Cardiac septum (tissue), 1 donor: Measurements from ENCODE around the gene TFDP3. TPM values are rescaled to one million over a fixed set of nuclear protein-coding genes. Genes with fewer than 3 reads are reported as not detected.

Experiments used
- DNase-seq: peaks from one replicate; pipeline ENCODE4 v3.0.0-alpha.2; 2020; ENCODE audit warnings: low spot score
- intact Hi-C: fragments of 100-400 bp; cut with DNase I; formaldehyde crosslinking; loops from one replicate; pipeline ENCODE4 v1.14.0; 2022
- total RNA-seq: library from RNA; stranded (reverse); fragmentation: NEBNext Ultra II Directional; extraction: Animal tissue kit (Norgen Biotek cat#: 25700); gene quantifications from one replicate; pipeline ENCODE4 v1.2.1, GENCODE V29; 2021
- donor health status: DM: no; HTN: no; CAD: no.

The TFDP3 gene
- total RNA-seq, 1 donor from 2014 or later = not detected

- no peak for DNase-seq
- intact Hi-C loops = no loop called here
These were observed 29.0 kb downstream of the TFDP3 start for GRCh38 chrX:133189195-133189594.

GRCh38 chrX:133188631-133189030 is 29.5 kb downstream of the TFDP3 start:
- intact Hi-C loops = no loop called here
- no peak for DNase-seq

GRCh38 chrX:133185938-133186337 is 32.2 kb downstream of the TFDP3 start:
- intact Hi-C loops = no loop called here
- DNase-seq = no peak

- no peak for DNase-seq
- intact Hi-C loops = no loop called here
These were observed 33.0 kb downstream of the TFDP3 start for GRCh38 chrX:133185119-133185518.

- intact Hi-C loops = no loop called here
- DNase-seq = no peak
These were observed 34.3 kb downstream of the TFDP3 start for GRCh38 chrX:133183806-133184205.

- DNase-seq = no peak
- intact Hi-C loops = no loop called here
These were observed 38.7 kb downstream of the TFDP3 start for GRCh38 chrX:133179500-133179899.

- intact Hi-C loops = no loop called here
- DNase-seq = no peak
These were observed 41.0 kb downstream of the TFDP3 start for GRCh38 chrX:133177202-133177601.

GRCh38 chrX:133175605-133176004 is 42.5 kb downstream of the TFDP3 start:
- DNase-seq = no peak
- intact Hi-C loops = no loop called here

- intact Hi-C loops = no loop called here
These were observed 43.0 kb downstream of the TFDP3 start for GRCh38 chrX:133175162-133175561.

GRCh38 chrX:133171962-133172708 is 46.0 kb downstream of the TFDP3 start:
- DNase-seq = no peak
- intact Hi-C loops = no loop called here

More at GRCh38 chrX:133175162-133175561, 43.0 kb downstream of the TFDP3 start:
- DNase-seq = no peak

Other genes starting within 250 kb of the TFDP3 start
- not detected for gene USP26, start 121.2 kb downstream of the TFDP3 start, total RNA-seq
- gene GPC4, start 197.1 kb upstream of the TFDP3 start, total RNA-seq = 3.6 TPM